Measurements from ENCODE around the gene FCRL6. TPM values are rescaled to one million over a fixed set of nuclear protein-coding genes. Genes with fewer than 3 reads are reported as not detected.

Gene FCRL6
- total RNA-seq (1.4 TPM), polyA plus RNA-seq (ENCODE audit: insufficient read depth, low read depth, low replicate concordance) (0.45 TPM)
- long read RNA-seq, donor 1 = 0 reads
- long read RNA-seq, donor 2 = 0 reads
- long read RNA-seq, donor 3 = 0 reads
- long read RNA-seq, donor 4 = 0 reads
- long read RNA-seq, donor 5 = 0 reads
- long read RNA-seq, donor 6 = 0 reads
- long read RNA-seq, donor 7, partial matches to known transcripts = 1 of 1 reads
- long read RNA-seq, donor 7, other reads (novel, unspliced or antisense) = 0 of 1 reads
- long read RNA-seq, donor 8 = 0 reads
- long read RNA-seq, donor 9 = 0 reads
- long read RNA-seq, donor 10 = 0 reads

GRCh38 chr1:159802111-159802510 is at the start of gene FCRL6:
FCRL6 (plus strand) TSS chr1:159802360; CDS start chr1:159802425, 65 bp downstream.
- Histone ChIP-seq H3K4me3 (ENCODE audit: low read length in 3 of 3) (no peak within 1 kb of the TSS), H3K27ac (ENCODE audit: low read depth in 2 of 2, low read length in 2 of 2) (no peak within 1 kb of the TSS), H3K36me3 (ENCODE audit: control insufficient read depth in 2 of 3, insufficient read depth in 3 of 3, low read length in 3 of 3) (no peaks in the 10 kb centered on the region), H3K9ac (ENCODE audit: low read length in 3 of 3) (no peak within 1 kb of the TSS), H3K9me3 (ENCODE audit: control insufficient read depth in 2 of 3, insufficient read depth in 1 of 3, low read length in 3 of 3) (no peaks in the 10 kb centered on the region), H3K27me3 (ENCODE audit: control insufficient read depth, insufficient read depth, low read length) (no peaks in the 10 kb centered on the region), H3K4me1 (ENCODE audit: control insufficient read depth in 2 of 3, insufficient read depth in 2 of 3, low read depth in 1 of 3, low read length in 3 of 3) (peaks cover 0 to 2% (median 0%) of the 10 kb centered on the region in 3 donors)
- no peak for TF ChIP-seq CTCF (IDR thresholded peaks at IDR 0.05; ENCODE audit: borderline replicate concordance, extremely low read depth, insufficient read depth)
- no peak for DNase-seq
- no peak for FAIRE-seq
- intact Hi-C loops (cut with DNase I) = no loop called here

- FAIRE-seq (peak; percentile 61), DNase-seq (peak in 2 of 5 donors; percentile 13 to 30)
- H3K36me3 ChIP-seq (ENCODE audit: control insufficient read depth in 2 of 3, insufficient read depth in 3 of 3, low read length in 3 of 3) = no peaks in the 10 kb centered on the region
- no peaks in the 10 kb centered on the region for H3K9me3 ChIP-seq (ENCODE audit: control insufficient read depth in 2 of 3, insufficient read depth in 1 of 3, low read length in 3 of 3)
- no peak for TF ChIP-seq CTCF (IDR thresholded peaks at IDR 0.05; ENCODE audit: borderline replicate concordance, extremely low read depth, insufficient read depth)
- peaks cover 0 to 9% (median 7%) of the 10 kb centered on the region in 3 donors for H3K4me1 ChIP-seq (ENCODE audit: control insufficient read depth in 2 of 3, insufficient read depth in 2 of 3, low read depth in 1 of 3, low read length in 3 of 3)
- no peak overlapping the region for H3K9ac ChIP-seq (ENCODE audit: low read length in 3 of 3)
- H3K4me3 ChIP-seq (ENCODE audit: low read length in 3 of 3) = peak overlapping the region in 1 of 3 donors; percentile 10
- H3K27ac ChIP-seq (ENCODE audit: low read depth in 2 of 2, low read length in 2 of 2) = peak overlapping the region; percentile 51 to 88
- intact Hi-C loops (cut with DNase I) = no loop called here
- no peaks in the 10 kb centered on the region for H3K27me3 ChIP-seq (ENCODE audit: control insufficient read depth, insufficient read depth, low read length)
Measured at GRCh38 chr1:159753386-159753785, 48.8 kb upstream of the FCRL6 start.

DNA sequence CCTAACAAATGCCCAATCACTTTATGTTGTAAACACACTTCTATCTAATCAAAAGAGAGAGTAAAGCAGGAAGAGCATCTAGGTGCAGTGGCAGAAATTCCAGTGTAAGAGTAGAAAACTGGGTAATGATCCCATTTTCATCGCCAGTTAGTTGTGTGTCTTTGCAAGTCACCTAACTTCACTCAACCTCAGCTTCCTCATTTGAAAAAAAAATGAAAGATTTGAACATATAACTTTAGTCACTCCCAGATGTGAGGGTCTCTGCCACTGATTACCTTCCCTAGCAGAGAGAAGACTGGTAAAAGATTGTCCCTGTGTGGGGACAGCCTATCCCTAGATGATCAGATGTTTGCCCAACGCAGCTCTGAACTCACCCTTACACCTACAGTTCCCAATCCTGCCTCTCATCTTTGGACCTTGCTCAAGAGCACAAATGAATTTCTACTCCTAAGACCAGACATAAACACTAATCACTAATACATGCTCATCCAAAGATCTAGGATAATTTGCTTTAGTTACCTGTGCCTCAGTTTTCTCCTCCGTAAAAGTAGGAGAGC is 46.6 kb upstream of the FCRL6 start:
- FAIRE-seq (no peak), DNase-seq (no peak)
- Histone ChIP-seq H3K4me1 (ENCODE audit: control insufficient read depth in 2 of 3, insufficient read depth in 2 of 3, low read depth in 1 of 3, low read length in 3 of 3) (peaks cover 0 to 9% (median 7%) of the 10 kb centered on the region in 3 donors), H3K27ac (ENCODE audit: low read depth in 2 of 2, low read length in 2 of 2) (no peak overlapping the region), H3K4me3 (ENCODE audit: low read length in 3 of 3) (no peak overlapping the region), H3K9me3 (ENCODE audit: control insufficient read depth in 2 of 3, insufficient read depth in 1 of 3, low read length in 3 of 3) (no peaks in the 10 kb centered on the region), H3K9ac (ENCODE audit: low read length in 3 of 3) (no peak overlapping the region), H3K27me3 (ENCODE audit: control insufficient read depth, insufficient read depth, low read length) (no peaks in the 10 kb centered on the region), H3K36me3 (ENCODE audit: control insufficient read depth in 2 of 3, insufficient read depth in 3 of 3, low read length in 3 of 3) (no peaks in the 10 kb centered on the region)
- intact Hi-C loops (cut with DNase I) = no loop called here
- TF ChIP-seq CTCF (IDR thresholded peaks at IDR 0.05; ENCODE audit: borderline replicate concordance, extremely low read depth, insufficient read depth) = no peak
